CD4-positive, alpha-beta T cell treated with Interleukin-12 subunit alpha and Interleukin-12 subunit beta, for 1 hour (primary cell): ENCODE results near the gene HEXD.
A peak's percentile ranks its signal among the peaks of the same experiment; 100 is the strongest.
"Not testable (repeated sequence)": the region's sequence is repeated elsewhere in the genome, so short reads cannot be mapped to it uniquely, and the experiment has no call there.

ENCODE experiments used
- DNase-seq: peaks from one replicate; pipeline ENCODE4 v3.0.0-alpha.2; 2020

The HEXD gene

GRCh38 chr17:82397449-82398335 lies 20.5 kb upstream of the HEXD start:
- DNase-seq, result no peak

- no peak for DNase-seq
Measured at GRCh38 chr17:82399041-82399441, 19.1 kb upstream of the HEXD start.

DNA sequence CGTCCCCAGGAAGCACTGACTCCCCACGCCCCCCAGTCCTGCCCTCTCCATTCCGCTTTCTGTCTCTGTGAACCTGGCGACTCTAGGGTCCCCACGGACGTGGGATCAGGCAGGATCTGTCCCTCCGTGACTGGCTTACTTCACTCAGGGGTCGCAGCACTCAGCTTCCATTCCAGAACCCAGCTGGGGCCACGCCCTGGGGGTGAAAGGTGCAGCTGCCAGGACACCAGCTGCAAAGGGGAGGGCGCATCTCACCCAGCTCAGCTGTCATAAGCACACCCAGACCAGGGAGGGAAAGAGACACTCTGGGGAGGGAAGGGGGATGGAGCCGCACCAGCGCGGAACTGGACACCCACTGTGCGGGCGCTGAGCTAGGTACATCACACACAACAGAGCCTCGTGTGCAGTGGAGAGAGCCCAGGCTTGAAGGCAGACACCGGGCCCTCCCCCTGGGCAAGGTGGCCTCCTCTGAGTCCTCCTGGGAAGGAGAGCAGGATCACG lies 18.5 kb upstream of the HEXD start:
- DNase-seq, result no peak

GRCh38 chr17:82400206-82400605 lies 17.9 kb upstream of the HEXD start:
- DNase-seq, result no peak

GRCh38 chr17:82400830-82401229 lies 17.3 kb upstream of the HEXD start:
- peak; percentile 58 for DNase-seq

- no peak for DNase-seq
Measured at GRCh38 chr17:82402865-82403264, 15.3 kb upstream of the HEXD start.

- no peak for DNase-seq
Measured at GRCh38 chr17:82403662-82404660, 14.2 kb upstream of the HEXD start.

GRCh38 chr17:82405051-82405450 lies 13.1 kb upstream of the HEXD start:
- no peak for DNase-seq

- DNase-seq, result no peak
Measured at GRCh38 chr17:82406131-82406671, 11.9 kb upstream of the HEXD start.

DNA sequence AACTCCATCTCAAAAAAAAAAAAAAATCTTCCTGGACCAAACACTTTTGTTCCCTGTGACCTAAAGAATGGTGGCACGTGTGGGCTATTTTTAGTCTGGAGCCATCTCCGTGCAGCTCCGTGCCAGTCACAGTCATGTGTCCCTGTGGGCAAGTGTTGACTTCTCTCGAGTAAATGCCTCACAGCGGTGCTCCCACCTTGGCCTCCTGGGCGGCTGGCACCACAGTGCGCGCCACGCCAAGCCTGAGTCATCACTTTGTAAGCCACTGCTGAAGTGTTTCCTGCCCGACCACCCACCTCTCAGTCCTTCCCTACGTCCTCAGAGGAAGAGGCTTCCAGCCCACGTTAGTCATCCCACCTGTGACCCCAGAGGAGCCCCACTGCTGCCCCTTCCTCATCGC lies 10.9 kb upstream of the HEXD start:
- DNase-seq, result no peak

GRCh38 chr17:82408288-82408937 lies 9.7 kb upstream of the HEXD start:
- DNase-seq, result no peak

DNA sequence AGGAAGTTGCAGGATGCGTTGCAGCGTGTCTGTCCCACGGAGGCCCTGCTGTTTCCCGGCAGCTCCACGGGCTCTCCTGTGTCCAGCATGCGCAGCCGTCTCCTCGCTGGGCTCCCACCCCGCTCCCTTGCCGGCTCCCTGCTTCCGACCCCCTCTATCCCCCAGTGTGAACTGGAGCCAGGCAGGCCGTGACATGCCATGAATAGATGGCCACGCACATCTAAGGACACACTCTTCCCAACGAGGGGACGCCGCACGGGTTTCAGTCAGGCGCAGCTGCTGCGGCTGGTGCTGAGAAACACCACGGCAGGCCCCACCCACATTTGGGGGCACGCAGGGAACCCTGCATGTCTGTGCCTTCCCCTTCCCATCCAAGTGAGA lies 9.2 kb upstream of the HEXD start:
- no peak for DNase-seq

DNA sequence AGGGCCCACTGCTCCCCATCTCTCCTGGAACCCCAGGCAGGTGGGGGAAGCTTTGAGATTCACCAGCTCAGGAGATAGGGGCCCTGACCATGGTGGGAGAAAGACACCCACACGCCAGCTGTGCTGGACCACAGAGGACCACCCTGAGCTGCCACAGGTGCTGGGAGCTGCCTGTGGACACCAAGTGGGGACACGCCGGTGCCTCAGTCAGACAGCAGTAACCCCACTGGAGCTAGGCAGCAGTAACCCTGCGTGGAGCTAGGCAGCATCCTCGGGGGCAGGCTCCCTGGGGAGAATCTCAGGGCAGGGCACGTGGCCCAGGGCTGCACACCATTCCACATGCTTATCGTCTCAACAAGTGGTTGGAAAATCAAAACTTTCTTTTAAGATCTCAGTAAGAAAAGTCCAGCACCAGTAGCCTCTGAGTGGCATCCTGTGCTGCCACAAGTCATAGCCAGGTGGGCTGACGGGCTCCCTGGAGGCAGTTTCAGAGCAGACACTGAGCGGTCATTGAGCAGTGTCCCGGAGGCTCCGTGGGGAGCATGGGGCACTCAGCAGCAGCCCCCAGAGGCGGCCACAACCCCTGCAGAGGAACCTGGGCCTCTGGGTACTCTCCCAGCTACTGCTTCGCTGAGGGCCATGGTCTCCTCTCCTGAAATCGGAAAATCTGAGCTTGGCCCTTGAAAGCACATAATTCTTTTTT lies 8.0 kb upstream of the HEXD start:
- no peak for DNase-seq

GRCh38 chr17:82411396-82412053 lies 6.6 kb upstream of the HEXD start:
- no peak for DNase-seq

GRCh38 chr17:82412081-82412480 lies 6.1 kb upstream of the HEXD start:
- DNase-seq, result not testable (repeated sequence)

DNA sequence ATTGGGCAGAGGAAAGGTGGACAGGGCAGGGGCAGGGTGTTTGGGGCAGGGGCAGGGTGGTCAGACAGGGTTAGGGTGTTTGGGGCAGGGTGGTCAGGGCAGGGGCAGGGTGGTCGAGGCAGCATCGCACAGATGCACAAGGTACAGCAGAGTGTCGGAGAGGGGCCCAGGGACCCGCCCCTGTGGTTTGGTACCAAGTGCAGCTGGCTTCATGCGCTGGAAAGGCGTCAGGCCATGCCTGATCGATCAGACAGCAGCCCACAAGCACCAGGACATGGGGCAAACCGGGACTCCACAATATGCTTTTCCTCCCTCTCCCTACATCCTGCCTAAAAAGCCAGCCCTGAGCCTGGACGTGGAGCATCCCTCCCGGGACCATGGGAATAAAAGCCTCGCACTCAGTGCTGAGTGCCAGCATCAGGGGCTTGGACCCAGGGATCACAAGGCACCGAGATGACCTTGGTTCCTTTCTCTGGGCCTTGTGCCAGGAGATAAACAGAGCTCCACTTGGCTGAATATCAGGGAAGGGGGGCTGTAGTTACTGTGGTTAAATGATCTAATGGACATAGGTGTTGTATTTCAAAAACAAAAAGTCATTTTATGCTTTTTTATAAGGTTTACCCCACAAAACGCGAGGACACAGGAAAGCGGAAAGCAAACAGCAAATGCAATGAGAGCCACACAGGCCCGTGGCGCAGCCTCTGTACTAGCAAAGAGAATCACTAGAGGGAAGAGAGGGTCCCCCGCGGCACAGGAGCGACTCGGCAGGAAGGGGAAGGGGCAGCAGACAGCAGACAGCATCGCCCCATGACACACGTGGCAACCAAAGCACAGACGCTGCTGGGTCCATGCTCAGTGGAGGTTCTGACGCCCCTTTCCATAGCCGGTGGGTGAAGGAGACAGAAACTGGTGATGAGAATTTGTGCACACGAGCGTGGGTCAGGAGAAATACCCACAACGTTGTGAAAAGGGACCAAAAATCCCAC lies 5.3 kb upstream of the HEXD start:
- no peak for DNase-seq

- peak; percentile 75 for DNase-seq
Measured at GRCh38 chr17:82414548-82415281, 3.4 kb upstream of the HEXD start.

DNA sequence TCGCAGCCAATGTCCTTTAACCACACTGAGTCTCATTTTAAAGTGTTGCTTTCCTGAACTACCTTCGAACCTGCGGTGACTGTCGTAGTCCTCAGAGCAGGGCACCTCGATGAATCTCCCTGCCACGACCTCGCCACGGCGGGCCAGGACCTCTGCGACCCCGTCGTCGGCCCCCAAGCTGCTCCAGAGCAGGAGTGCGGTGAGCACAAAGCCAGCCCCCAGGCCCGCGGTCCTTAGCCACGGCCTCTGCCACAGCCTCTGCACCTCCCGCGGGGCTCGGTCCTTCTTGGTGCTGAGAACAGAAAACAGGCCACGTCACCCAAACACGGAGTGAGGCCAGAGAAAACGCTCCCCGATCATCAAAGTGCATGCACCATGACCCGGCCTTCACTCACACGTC lies 2.8 kb upstream of the HEXD start:
- no peak for DNase-seq

GRCh38 chr17:82415786-82416185 lies 2.4 kb upstream of the HEXD start:
- DNase-seq, result no peak
